Ascending aorta (tissue), 2 donors: ENCODE measurements around the gene STX8. TPM values are rescaled to one million over a fixed set of nuclear protein-coding genes. Genes with fewer than 3 reads are reported as not detected.
"Not testable (repeated sequence)": the region's sequence is repeated elsewhere in the genome, so short reads cannot be mapped to it uniquely, and the experiment has no call there.

Experiments
- DNase-seq, 2 donors: peaks; one replicate each; pipeline ENCODE4 v3.0.0-alpha.2; 2019; ENCODE audit warnings: low spot score in 2 of 2
- H3K27ac ChIP-seq, 2 donors: fragments of 200-600 bp; sonication (generic); one replicate each; pipeline ENCODE4 v1.5.1; 2016 to 2017; ENCODE audit warnings: mild to moderate bottlenecking in 1 of 2
- H3K27me3 ChIP-seq: fragments of 200-600 bp; sonication (generic); one replicate; pipeline ENCODE4 v1.5.1; 2017
- H3K36me3 ChIP-seq, 2 donors: fragments of 200-600 bp; sonication (generic); one replicate each; pipeline ENCODE4 v1.5.1; 2016
- H3K4me1 ChIP-seq, 2 donors: fragments of 200-600 bp; sonication (generic); one replicate each; pipeline ENCODE4 v1.5.1; 2016 to 2017; ENCODE audit warnings: mild to moderate bottlenecking in 1 of 2
- H3K4me3 ChIP-seq, 2 donors: fragments of 200-600 bp; sonication (generic); one replicate each; pipeline ENCODE4 v1.5.1; 2016 to 2017; ENCODE audit warnings: mild to moderate bottlenecking in 1 of 2
- H3K9me3 ChIP-seq, 2 donors: fragments of 200-600 bp; sonication (generic); one replicate each; pipeline ENCODE4 v1.5.1; 2016
- intact Hi-C: fragments of 100-400 bp; cut with DNase I; formaldehyde crosslinking; loops from one replicate; pipeline ENCODE4 v1.15.1; 2023
- total RNA-seq: library from RNA; depleted of rRNA; stranded (reverse); fragments of >200 nt; gene quantifications from one replicate; pipeline ENCODE4 v1.1.0, GENCODE V29; 2016
- TF ChIP-seq, protein P1 (sequence below), 3 experiments: fragments of 200-600 bp in 2 of 3; fragments of 450-650 bp in 1 of 3; sonication (generic) in 2 of 3; IDR thresholded peaks; one replicate each; pipeline ENCODE4 v1.5.1; 2016 to 2019; ENCODE audit warnings: antibody characterized with exemption in 3 of 3, mild to moderate bottlenecking in 1 of 3, moderate library complexity in 1 of 3

The STX8 gene, protein sequence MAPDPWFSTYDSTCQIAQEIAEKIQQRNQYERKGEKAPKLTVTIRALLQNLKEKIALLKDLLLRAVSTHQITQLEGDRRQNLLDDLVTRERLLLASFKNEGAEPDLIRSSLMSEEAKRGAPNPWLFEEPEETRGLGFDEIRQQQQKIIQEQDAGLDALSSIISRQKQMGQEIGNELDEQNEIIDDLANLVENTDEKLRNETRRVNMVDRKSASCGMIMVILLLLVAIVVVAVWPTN
- total RNA-seq, result 7.6 TPM

DNA sequence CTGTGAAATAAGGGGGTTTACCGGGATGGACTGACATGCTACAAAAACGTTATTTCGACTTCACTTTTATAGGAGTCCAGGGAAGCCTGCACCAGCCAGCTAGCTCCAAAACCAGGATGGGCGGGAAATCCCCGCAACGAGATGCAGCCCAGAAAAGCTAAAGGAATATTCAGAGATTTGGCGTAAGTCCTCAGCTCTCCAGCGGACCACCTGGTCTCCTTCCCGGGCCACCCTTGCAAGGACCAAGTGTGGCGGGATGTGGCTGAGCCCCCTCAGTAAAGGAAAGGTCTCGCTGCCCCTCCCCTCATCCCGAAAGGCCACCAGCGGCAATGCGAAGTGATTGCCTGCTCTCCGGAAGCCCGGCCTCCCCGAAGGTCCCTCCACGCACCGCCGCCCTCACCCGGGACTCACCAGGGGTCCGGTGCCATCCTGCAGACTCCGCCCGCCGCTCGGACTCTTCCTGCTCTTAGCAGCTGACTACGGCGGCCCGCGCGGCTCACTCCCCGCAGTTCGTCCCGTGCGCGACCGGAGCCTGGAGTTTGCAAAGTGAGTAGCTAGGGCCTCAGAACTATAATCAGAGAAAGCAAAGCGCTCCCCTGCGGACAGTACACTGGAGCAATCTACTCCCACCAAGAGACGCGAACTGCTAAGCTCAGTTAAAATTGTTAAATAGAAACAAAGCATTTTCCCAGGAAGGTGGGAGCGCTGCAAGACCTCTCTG, at the start of gene STX8:
Gene STX8 (minus strand): TSS at position 440 of the 721 bp plus-strand sequence. CDS start 12 bp downstream, at position 428.
- Histone ChIP-seq H3K27me3 (no peaks in the 10 kb centered on the region), H3K4me3 (peak within 1 kb of the TSS; percentile 72 to 87), H3K27ac (peak within 1 kb of the TSS; percentile 39 to 44), H3K36me3 (peaks cover 0 to 4% of the 10 kb centered on the region in 2 donors), H3K4me1 (peaks cover 0 to 3% of the 10 kb centered on the region in 2 donors), H3K9me3 (no peaks in the 10 kb centered on the region)
- TF ChIP-seq, protein P1, sequence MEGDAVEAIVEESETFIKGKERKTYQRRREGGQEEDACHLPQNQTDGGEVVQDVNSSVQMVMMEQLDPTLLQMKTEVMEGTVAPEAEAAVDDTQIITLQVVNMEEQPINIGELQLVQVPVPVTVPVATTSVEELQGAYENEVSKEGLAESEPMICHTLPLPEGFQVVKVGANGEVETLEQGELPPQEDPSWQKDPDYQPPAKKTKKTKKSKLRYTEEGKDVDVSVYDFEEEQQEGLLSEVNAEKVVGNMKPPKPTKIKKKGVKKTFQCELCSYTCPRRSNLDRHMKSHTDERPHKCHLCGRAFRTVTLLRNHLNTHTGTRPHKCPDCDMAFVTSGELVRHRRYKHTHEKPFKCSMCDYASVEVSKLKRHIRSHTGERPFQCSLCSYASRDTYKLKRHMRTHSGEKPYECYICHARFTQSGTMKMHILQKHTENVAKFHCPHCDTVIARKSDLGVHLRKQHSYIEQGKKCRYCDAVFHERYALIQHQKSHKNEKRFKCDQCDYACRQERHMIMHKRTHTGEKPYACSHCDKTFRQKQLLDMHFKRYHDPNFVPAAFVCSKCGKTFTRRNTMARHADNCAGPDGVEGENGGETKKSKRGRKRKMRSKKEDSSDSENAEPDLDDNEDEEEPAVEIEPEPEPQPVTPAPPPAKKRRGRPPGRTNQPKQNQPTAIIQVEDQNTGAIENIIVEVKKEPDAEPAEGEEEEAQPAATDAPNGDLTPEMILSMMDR (IDR thresholded peaks at IDR 0.05), result no peak
- peak; percentile 54 to 95 for DNase-seq
- intact Hi-C loops, result no loop called here

DNA sequence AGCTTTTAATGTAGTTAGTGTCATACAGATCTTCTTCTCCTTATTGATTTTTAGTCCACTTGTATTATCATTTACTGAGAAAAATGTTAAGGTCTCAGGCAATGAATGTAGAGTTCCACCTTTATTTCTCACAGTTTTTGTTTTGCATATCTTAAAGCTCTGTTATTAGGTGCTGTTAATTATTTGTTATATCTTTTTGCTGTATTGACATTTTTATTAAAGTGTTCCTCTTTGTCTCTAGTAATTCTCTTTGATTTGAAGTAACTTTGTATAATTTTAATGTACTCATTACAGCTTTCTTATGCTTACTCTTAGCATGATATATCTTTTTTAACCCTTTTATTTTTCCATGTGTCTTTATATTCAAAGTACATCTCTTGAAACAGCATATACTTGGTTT, 47.3 kb upstream of the STX8 start:
- H3K27ac ChIP-seq, result no peak overlapping the region
- no peaks in the 10 kb centered on the region for H3K36me3 ChIP-seq
- no peak overlapping the region for H3K4me3 ChIP-seq
- H3K27me3 ChIP-seq, result no peaks in the 10 kb centered on the region
- intact Hi-C loops, result no loop called here
- H3K4me1 ChIP-seq, result no peaks in the 10 kb centered on the region
- H3K9me3 ChIP-seq, result peaks cover 4 to 23% of the 10 kb centered on the region in 2 donors
- DNase-seq, result no peak
- TF ChIP-seq, protein P1 (IDR thresholded peaks at IDR 0.05), result no peak

DNA sequence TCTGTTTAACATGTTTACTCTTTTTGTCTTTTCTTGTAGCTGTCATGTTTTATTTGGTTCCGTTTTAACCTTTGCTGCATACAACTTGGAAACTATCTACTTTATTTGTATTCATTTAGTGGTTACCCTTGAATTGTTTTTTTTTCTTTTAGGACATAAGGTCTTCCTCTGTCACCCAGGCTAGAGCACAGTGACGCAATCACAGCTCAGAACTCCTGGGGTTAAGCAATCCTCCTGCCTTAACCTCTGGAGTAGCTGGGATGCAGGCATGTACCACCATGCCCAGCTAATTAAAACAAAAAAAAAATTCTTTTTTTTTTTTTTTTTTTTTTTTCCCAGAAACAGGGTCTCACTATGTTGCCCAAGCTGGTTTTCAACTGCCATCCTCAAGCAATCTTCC, 39.9 kb upstream of the STX8 start:
- H3K9me3 ChIP-seq, result peaks cover 0 to 5% of the 10 kb centered on the region in 2 donors
- DNase-seq, result no peak
- intact Hi-C loops, result no loop called here
- H3K4me1 ChIP-seq, result no peaks in the 10 kb centered on the region
- no peaks in the 10 kb centered on the region for H3K27me3 ChIP-seq
- no peaks in the 10 kb centered on the region for H3K36me3 ChIP-seq
- TF ChIP-seq, protein P1 (IDR thresholded peaks at IDR 0.05), result no peak
- H3K27ac ChIP-seq, result no peak overlapping the region
- no peak overlapping the region for H3K4me3 ChIP-seq

DNA sequence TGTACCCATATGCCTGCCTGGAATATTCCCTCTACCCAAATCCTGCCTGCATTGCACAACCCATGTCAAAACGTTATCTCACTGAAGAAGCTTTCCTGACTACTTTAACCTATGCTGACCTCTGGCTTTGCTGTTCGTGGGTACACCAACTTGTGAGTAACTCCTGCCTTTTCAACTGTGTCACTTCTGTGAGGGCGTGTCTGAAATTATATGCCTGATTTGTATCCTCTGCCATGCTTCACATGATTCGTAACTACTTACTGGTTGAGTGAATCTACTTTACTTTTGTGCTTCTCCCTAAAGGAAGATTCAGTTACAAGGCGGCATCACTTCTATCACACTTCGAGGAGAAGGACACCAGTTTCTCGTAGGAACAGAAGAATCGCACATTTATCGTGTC, 36.4 kb upstream of the STX8 start:
- Histone ChIP-seq H3K27me3 (no peaks in the 10 kb centered on the region), H3K36me3 (no peaks in the 10 kb centered on the region), H3K4me1 (no peaks in the 10 kb centered on the region), H3K4me3 (no peak overlapping the region), H3K27ac (no peak overlapping the region), H3K9me3 (peaks cover 0 to 5% of the 10 kb centered on the region in 2 donors)
- intact Hi-C loops, result no loop called here
- TF ChIP-seq, protein P1 (IDR thresholded peaks at IDR 0.05), result no peak
- no peak for DNase-seq

DNA sequence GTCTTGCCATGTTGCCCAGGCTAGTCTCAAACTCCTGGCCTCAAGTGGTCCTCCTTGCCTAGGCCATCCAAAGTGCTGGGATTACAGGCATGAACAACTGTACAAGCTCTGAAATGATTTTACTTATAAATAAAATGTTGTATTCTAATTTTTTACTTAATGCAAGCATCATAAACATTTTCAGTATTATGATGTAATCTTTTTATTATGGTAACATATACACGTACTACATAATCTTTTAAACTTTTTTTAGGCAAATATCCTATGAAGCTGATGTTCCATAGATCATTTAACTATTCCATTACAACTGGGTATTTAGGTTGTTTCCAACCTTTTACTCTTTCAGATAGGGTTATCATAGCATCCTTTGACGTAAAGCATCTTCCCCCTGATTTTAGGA, 35.9 kb upstream of the STX8 start:
- TF ChIP-seq, protein P1 (IDR thresholded peaks at IDR 0.05), result no peak
- Histone ChIP-seq H3K36me3 (no peaks in the 10 kb centered on the region), H3K4me3 (no peak overlapping the region), H3K27me3 (no peaks in the 10 kb centered on the region), H3K9me3 (peaks cover 0 to 5% of the 10 kb centered on the region in 2 donors), H3K4me1 (no peaks in the 10 kb centered on the region), H3K27ac (no peak overlapping the region)
- DNase-seq, result no peak
- intact Hi-C loops, result no loop called here

DNA sequence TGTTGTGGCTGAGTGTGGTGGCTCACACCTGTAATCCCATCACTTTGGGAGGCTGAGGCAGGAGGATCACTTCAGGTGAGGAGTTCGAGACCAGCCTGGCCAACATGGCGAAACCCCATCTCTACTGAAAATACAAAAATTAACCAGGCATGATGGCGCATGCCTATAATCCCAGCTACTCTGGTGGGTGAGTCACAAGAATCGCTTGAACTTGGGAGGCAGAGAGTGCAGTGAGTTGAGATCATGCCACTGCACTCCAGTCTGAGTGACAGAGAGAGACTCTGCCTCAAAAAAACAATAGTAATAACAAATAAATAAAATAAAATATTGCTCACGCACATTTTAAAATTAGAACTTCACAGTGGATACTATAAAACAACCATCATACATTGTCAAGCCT, 31.4 kb upstream of the STX8 start:
- H3K4me1 ChIP-seq, H3K27me3 ChIP-seq, H3K4me3 ChIP-seq, H3K36me3 ChIP-seq, H3K9me3 ChIP-seq, H3K27ac ChIP-seq, intact Hi-C loops, DNase-seq: not testable (repeated sequence)
